GM18520 (cell line): Measurements from ENCODE around the gene TGFBR3.

Experiments used
- ATAC-seq: cut with Tn5 transposase; IDR thresholded peaks from one replicate; pipeline ENCODE4 v1.9.1; 2021; ENCODE audit not compliant: unreplicated experiment

TGFBR3 gene

GRCh38 chr1:91827459-91828321 lies 58.3 kb downstream of the TGFBR3 start:
- ATAC-seq, result no peak

- ATAC-seq, result no peak
These were observed 58.9 kb downstream of the TGFBR3 start for GRCh38 chr1:91827087-91827458.

- no peak for ATAC-seq
These were observed 59.3 kb downstream of the TGFBR3 start for GRCh38 chr1:91826649-91827048.

- ATAC-seq, result no peak
These were observed 59.7 kb downstream of the TGFBR3 start for GRCh38 chr1:91826248-91826647.

- ATAC-seq, result no peak
These were observed 64.7 kb downstream of the TGFBR3 start for GRCh38 chr1:91821126-91821868.

GRCh38 chr1:91819038-91819788 lies 66.7 kb downstream of the TGFBR3 start:
- ATAC-seq, result no peak

- no peak for ATAC-seq
These were observed 67.3 kb downstream of the TGFBR3 start for GRCh38 chr1:91818713-91818975.

GRCh38 chr1:91817211-91817905 lies 68.6 kb downstream of the TGFBR3 start:
- no peak for ATAC-seq

GRCh38 chr1:91816031-91816430 lies 69.9 kb downstream of the TGFBR3 start:
- ATAC-seq, result no peak

- ATAC-seq, result no peak
These were observed 71.5 kb downstream of the TGFBR3 start for GRCh38 chr1:91814448-91814847.

- no peak for ATAC-seq
These were observed 72.1 kb downstream of the TGFBR3 start for GRCh38 chr1:91813813-91814212.

GRCh38 chr1:91811363-91812025 lies 74.5 kb downstream of the TGFBR3 start:
- ATAC-seq, result no peak

- no peak for ATAC-seq
These were observed 76.6 kb downstream of the TGFBR3 start for GRCh38 chr1:91809317-91809716.

- no peak for ATAC-seq
These were observed 77.9 kb downstream of the TGFBR3 start for GRCh38 chr1:91807921-91808620.

GRCh38 chr1:91806769-91807700 lies 78.9 kb downstream of the TGFBR3 start:
- no peak for ATAC-seq

GRCh38 chr1:91806181-91806768 lies 79.7 kb downstream of the TGFBR3 start:
- ATAC-seq, result no peak

- no peak for ATAC-seq
These were observed 80.6 kb downstream of the TGFBR3 start for GRCh38 chr1:91805311-91805801.

GRCh38 chr1:91804546-91805023 lies 81.4 kb downstream of the TGFBR3 start:
- ATAC-seq, result no peak
